ENCODE data around the gene RPAP2. TPM values are rescaled to one million over a fixed set of nuclear protein-coding genes. Genes with fewer than 3 reads are reported as not detected.

RPAP2 gene
- total RNA-seq, 1 experiment from 2014 or later = 19.8 TPM

GRCh38 chr1:92372164-92372563 is 73.3 kb downstream of the RPAP2 start (continued):
- no peak for TF ChIP-seq PRDM15 (CRISPR knock-in tag; IDR thresholded peaks at IDR 0.05)
- no peak for TF ChIP-seq ZSCAN18 (CRISPR knock-in tag; IDR thresholded peaks at IDR 0.05)
- TF ChIP-seq CBFB (CRISPR knock-in tag; IDR thresholded peaks at IDR 0.05; ENCODE audit: low read depth) = no peak
- no peak for TF ChIP-seq ZNF396 (CRISPR knock-in tag; IDR thresholded peaks at IDR 0.05; ENCODE audit: borderline replicate concordance)

GRCh38 chr1:92374223-92374622 is 75.4 kb downstream of the RPAP2 start:
- Mint-ChIP-seq H3K4me3 (no peak overlapping the region), H3K4me1 (no peaks in the 10 kb centered on the region), H3K27ac (no peak overlapping the region), H3K36me3 (no peaks in the 10 kb centered on the region), H3K27me3 (ENCODE audit: low read depth) (no peaks in the 10 kb centered on the region), H3K9me3 (no peaks in the 10 kb centered on the region)
- DNase-seq (ENCODE audit: low spot score) (no peak), ATAC-seq (no peak)
- CTCF ChIA-PET = no interaction called here
- POLR2A ChIA-PET = no interaction called here
- TF ChIP-seq HMGA2 (CRISPR knock-in tag; IDR thresholded peaks at IDR 0.05) = no peak
- TF ChIP-seq, protein P1, sequence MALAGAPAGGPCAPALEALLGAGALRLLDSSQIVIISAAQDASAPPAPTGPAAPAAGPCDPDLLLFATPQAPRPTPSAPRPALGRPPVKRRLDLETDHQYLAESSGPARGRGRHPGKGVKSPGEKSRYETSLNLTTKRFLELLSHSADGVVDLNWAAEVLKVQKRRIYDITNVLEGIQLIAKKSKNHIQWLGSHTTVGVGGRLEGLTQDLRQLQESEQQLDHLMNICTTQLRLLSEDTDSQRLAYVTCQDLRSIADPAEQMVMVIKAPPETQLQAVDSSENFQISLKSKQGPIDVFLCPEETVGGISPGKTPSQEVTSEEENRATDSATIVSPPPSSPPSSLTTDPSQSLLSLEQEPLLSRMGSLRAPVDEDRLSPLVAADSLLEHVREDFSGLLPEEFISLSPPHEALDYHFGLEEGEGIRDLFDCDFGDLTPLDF (CRISPR knock-in tag; IDR thresholded peaks at IDR 0.05) = no peak
- no peak for TF ChIP-seq CREB1 (CRISPR knock-in tag; IDR thresholded peaks at IDR 0.05)
- no peak for TF ChIP-seq CREM (CRISPR knock-in tag; IDR thresholded peaks at IDR 0.05)
- no peak for TF ChIP-seq GTF2I (CRISPR knock-in tag; conservative IDR thresholded peaks at IDR 0.05)
- no peak for TF ChIP-seq FOXK1 (CRISPR knock-in tag; IDR thresholded peaks at IDR 0.05)
- TF ChIP-seq, protein P2, sequence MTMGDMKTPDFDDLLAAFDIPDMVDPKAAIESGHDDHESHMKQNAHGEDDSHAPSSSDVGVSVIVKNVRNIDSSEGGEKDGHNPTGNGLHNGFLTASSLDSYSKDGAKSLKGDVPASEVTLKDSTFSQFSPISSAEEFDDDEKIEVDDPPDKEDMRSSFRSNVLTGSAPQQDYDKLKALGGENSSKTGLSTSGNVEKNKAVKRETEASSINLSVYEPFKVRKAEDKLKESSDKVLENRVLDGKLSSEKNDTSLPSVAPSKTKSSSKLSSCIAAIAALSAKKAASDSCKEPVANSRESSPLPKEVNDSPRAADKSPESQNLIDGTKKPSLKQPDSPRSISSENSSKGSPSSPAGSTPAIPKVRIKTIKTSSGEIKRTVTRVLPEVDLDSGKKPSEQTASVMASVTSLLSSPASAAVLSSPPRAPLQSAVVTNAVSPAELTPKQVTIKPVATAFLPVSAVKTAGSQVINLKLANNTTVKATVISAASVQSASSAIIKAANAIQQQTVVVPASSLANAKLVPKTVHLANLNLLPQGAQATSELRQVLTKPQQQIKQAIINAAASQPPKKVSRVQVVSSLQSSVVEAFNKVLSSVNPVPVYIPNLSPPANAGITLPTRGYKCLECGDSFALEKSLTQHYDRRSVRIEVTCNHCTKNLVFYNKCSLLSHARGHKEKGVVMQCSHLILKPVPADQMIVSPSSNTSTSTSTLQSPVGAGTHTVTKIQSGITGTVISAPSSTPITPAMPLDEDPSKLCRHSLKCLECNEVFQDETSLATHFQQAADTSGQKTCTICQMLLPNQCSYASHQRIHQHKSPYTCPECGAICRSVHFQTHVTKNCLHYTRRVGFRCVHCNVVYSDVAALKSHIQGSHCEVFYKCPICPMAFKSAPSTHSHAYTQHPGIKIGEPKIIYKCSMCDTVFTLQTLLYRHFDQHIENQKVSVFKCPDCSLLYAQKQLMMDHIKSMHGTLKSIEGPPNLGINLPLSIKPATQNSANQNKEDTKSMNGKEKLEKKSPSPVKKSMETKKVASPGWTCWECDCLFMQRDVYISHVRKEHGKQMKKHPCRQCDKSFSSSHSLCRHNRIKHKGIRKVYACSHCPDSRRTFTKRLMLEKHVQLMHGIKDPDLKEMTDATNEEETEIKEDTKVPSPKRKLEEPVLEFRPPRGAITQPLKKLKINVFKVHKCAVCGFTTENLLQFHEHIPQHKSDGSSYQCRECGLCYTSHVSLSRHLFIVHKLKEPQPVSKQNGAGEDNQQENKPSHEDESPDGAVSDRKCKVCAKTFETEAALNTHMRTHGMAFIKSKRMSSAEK (CRISPR knock-in tag; IDR thresholded peaks at IDR 0.05; ENCODE audit: borderline replicate concordance) = no peak
- TF ChIP-seq CDX4 (CRISPR knock-in tag; IDR thresholded peaks at IDR 0.05; ENCODE audit: borderline replicate concordance) = no peak
- TF ChIP-seq OVOL2 (CRISPR knock-in tag; IDR thresholded peaks at IDR 0.05; ENCODE audit: borderline replicate concordance) = no peak
- TF ChIP-seq CBFB (CRISPR knock-in tag; IDR thresholded peaks at IDR 0.05; ENCODE audit: low read depth) = no peak
- no peak for TF ChIP-seq SMAD4 (CRISPR knock-in tag; IDR thresholded peaks at IDR 0.05)

Measured in WTC11 (cell line).